K562 (cell line): Measurements from ENCODE around the gene KCNH2. TPM values are rescaled to one million over a fixed set of nuclear protein-coding genes. Genes with fewer than 3 reads are reported as not detected.

Experiments used
- AFF4 ChIP-seq: sonication (generic); formaldehyde crosslinking; IDR thresholded peaks from 2 replicates; pipeline ENCODE4 v1.8.0; 2023; ENCODE audit warnings: mild to moderate bottlenecking, missing genetic modification reagents
- CBX2 ChIP-seq: fragments of 200-600 bp; sonication (generic); IDR thresholded peaks from one replicate; pipeline ENCODE4 v1.6.1; 2012; ENCODE audit warnings: mild to moderate bottlenecking, low read length, inconsistent platforms; ENCODE audit not compliant: insufficient read depth, poor library complexity, severe bottlenecking
- CREB1 ChIP-seq, 2 experiments: sonication (generic) in 1 of 2; formaldehyde crosslinking in 1 of 2; IDR thresholded peaks; 2 replicates each; pipeline versions ENCODE4 v1.6.1 to v1.8.0; 2012 to 2022; ENCODE audit warnings: inconsistent platforms in 1 of 2, mild to moderate bottlenecking in 1 of 2, missing genetic modification reagents in 1 of 2, moderate library complexity in 1 of 2
- CREM ChIP-seq: IDR thresholded peaks from 2 replicates; pipeline ENCODE4 v1.6.1; 2014; ENCODE audit warnings: antibody characterized with exemption, low read depth
- ETV1 ChIP-seq: fragments of 450-650 bp; conservative IDR thresholded peaks from 2 replicates; pipeline ENCODE4 v1.6.1; 2016; ENCODE audit warnings: missing genetic modification characterization, control low read depth, low read depth, missing compliant biosample characterization
- ETV5 ChIP-seq: sonication (generic); formaldehyde crosslinking; IDR thresholded peaks from 2 replicates; pipeline ENCODE4 v1.4.0; 2020; ENCODE audit warnings: low read depth, mild to moderate bottlenecking, missing genetic modification reagents
- KDM1A ChIP-seq, 2 experiments: fragments of 450-650 bp; IDR thresholded peaks; 2 replicates each; pipeline ENCODE4 v1.6.1; 2016; ENCODE audit warnings: mild to moderate bottlenecking in 2 of 2
- MYC ChIP-seq, 2 experiments: fragments of 250-450 bp in 1 of 2; sonication (Bioruptor Pico) in 1 of 2; IDR thresholded peaks; 2 replicates each; pipeline versions ENCODE4 v1.5.1 to v1.6.1; 2012 to 2021; ENCODE audit warnings: low read depth in 2 of 2, borderline replicate concordance in 1 of 2, improper control_type of control experiment in 1 of 2, low read length in 1 of 2, mild to moderate bottlenecking in 1 of 2, moderate library complexity in 1 of 2
- NEUROD1 ChIP-seq: fragments of 150-350 bp; IDR thresholded peaks from 2 replicates; pipeline ENCODE4 v1.6.1; 2014; ENCODE audit warnings: borderline replicate concordance, low read length, low read depth; ENCODE audit not compliant: partially characterized antibody
- NFYB ChIP-seq: IDR thresholded peaks from 2 replicates; pipeline ENCODE4 v1.6.1; 2011; ENCODE audit warnings: mild to moderate bottlenecking, moderate library complexity; ENCODE audit not compliant: insufficient read length; ENCODE audit errors: extremely low read depth
- NR2F6 ChIP-seq: fragments of 450-650 bp; formaldehyde crosslinking; IDR thresholded peaks from 2 replicates; pipeline ENCODE4 v1.4.0; 2020; ENCODE audit warnings: mild to moderate bottlenecking
- PHB ChIP-seq: fragments of 250-450 bp; sonication (Bioruptor Pico); IDR thresholded peaks from 2 replicates; pipeline ENCODE4 v1.5.0; 2021
- POLR3A ChIP-seq: IDR thresholded peaks from 2 replicates; pipeline ENCODE4 v1.6.1; 2011; ENCODE audit warnings: borderline replicate concordance, mild to moderate bottlenecking, moderate library complexity; ENCODE audit not compliant: insufficient read length, insufficient read depth; ENCODE audit errors: extremely low read depth
- RAD21 ChIP-seq, 2 experiments: fragments of 250-450 bp in 1 of 2; fragments of 450-650 bp in 1 of 2; sonication (Bioruptor Pico) in 1 of 2; formaldehyde crosslinking in 1 of 2; IDR thresholded peaks in 1 of 2; conservative IDR thresholded peaks in 1 of 2; 2 replicates each; pipeline versions ENCODE4 v1.4.0 to v1.8.0; 2020 to 2022; ENCODE audit warnings: mild to moderate bottlenecking in 2 of 2, moderate library complexity in 1 of 2
- TSC22D4 ChIP-seq: fragments of 450-650 bp; IDR thresholded peaks from 2 replicates; pipeline ENCODE4 v1.6.1; 2016; ENCODE audit warnings: missing genetic modification characterization, missing biosample characterization, control low read depth
- ZC3H11A ChIP-seq: IDR thresholded peaks from 2 replicates; pipeline ENCODE4 v1.6.1; 2012; ENCODE audit warnings: low read depth, low read length, improper control_type of control experiment
- ZNF431 ChIP-seq: sonication (generic); formaldehyde crosslinking; IDR thresholded peaks from 2 replicates; pipeline ENCODE4 v1.8.0; 2022; ENCODE audit warnings: mild to moderate bottlenecking, missing genetic modification reagents
- ZNF740 ChIP-seq, 3 experiments: fragments of 200-800 bp in 1 of 3; sonication (Bioruptor generic) in 1 of 3; sonication (generic) in 1 of 3; formaldehyde crosslinking in 1 of 3; IDR thresholded peaks; 2 replicates each; pipeline versions ENCODE4 v1.6.1 to v1.8.0; 2016 to 2022; ENCODE audit warnings: mild to moderate bottlenecking in 2 of 3, missing compliant biosample characterization in 2 of 3, missing genetic modification characterization in 2 of 3, missing genetic modification reagents in 1 of 3
- polyA plus RNA-seq, 8 experiments: library from polyadenylated mRNA; depleted of rRNA in 4 of 8; stranded (reverse) in 5 of 8; unstranded in 3 of 8; fragments of >200 nt; fragmentation: Nextera tagmentation in 2 of 8; fragmentation: Illumina TruSeq in 1 of 8; extraction: Ambion mirVana in 2 of 8; extraction: Trizol in 1 of 8; gene quantifications; 2 replicates each; pipeline versions ENCODE4 v1.2.1 to v1.2.3, GENCODE V29; 2011 to 2014; ENCODE audit warnings: inconsistent platforms in 1 of 8, missing spikeins in 1 of 8
- total RNA-seq, 7 experiments: library from RNA; depleted of rRNA in 6 of 7; stranded (reverse); fragments of >200 nt in 6 of 7; fragmentation: Illumina TruSeq in 2 of 7; extraction: Trizol in 2 of 7; gene quantifications; 2 replicates each; pipeline versions ENCODE4 v1.2.1 to v1.2.3, GENCODE V29; 2011 to 2021; ENCODE audit warnings: low replicate concordance in 1 of 7

The KCNH2 gene
- total and polyA plus RNA-seq, 9 of the 15 experiments (the other 6 are each of a cell fraction or from before 2014, with no cell fraction given) = 18.1 to 368 (median 218) TPM

- TF ChIP-seq CREB1 (IDR thresholded peaks at IDR 0.05) = no peak; the same call in 1 of the 2 replicates
- peak; percentile 27; the same call in 1 of the 2 replicates for TF ChIP-seq CREB1 (CRISPR knock-in tag; IDR thresholded peaks at IDR 0.05)
- TF ChIP-seq RAD21 (CRISPR knock-in tag; conservative IDR thresholded peaks at IDR 0.05 in 1 of 2, IDR thresholded peaks at IDR 0.05 in 1 of 2) = peak; percentile 95 to 96
- TF ChIP-seq CBX2 = no peak
- TF ChIP-seq NFYB = no peak
- peak; percentile 74 for TF ChIP-seq ETV1 (tag)
- 0 out of 2 replicates have a peak, but pooled peaks have one; percentile 8 for TF ChIP-seq PHB
- 0 out of 2 replicates have a peak, but pooled peaks have one; percentile 21 for TF ChIP-seq ZNF740 (CRISPR knock-in tag; IDR thresholded peaks at IDR 0.05)
- no peak for TF ChIP-seq ZNF740 (tag; IDR thresholded peaks at IDR 0.05)
- no peak for TF ChIP-seq POLR3A
- peak; percentile 15; the same call in 1 of the 2 replicates for TF ChIP-seq ZNF431 (CRISPR knock-in tag)
- no peak for TF ChIP-seq TSC22D4
- TF ChIP-seq AFF4 (CRISPR knock-in tag) = no peak
- TF ChIP-seq MYC (IDR thresholded peaks at IDR 0.05; ENCODE audit: low read depth, low read length) = peak; percentile 53; the same call in 1 of the 2 replicates
- no peak for TF ChIP-seq MYC (CRISPR knock-in tag; IDR thresholded peaks at IDR 0.05; ENCODE audit: borderline replicate concordance, low read depth)
- TF ChIP-seq KDM1A (IDR thresholded peaks at IDR 0.05) = peak in 1 of 2 experiments; percentile 18; a peak in 1 of 4 replicates
- TF ChIP-seq ZC3H11A = no peak
- TF ChIP-seq NR2F6 (CRISPR knock-in tag) = no peak
- peak; percentile 52; the same call in 1 of the 2 replicates for TF ChIP-seq CREM
- peak; percentile 74; the same call in 1 of the 2 replicates for TF ChIP-seq ETV5 (CRISPR knock-in tag)
- peak; percentile 32 for TF ChIP-seq NEUROD1
Measured at GRCh38 chr7:150988230-150989226, 10.4 kb upstream of the KCNH2 start (continued).
